NCI-H1694 treated with DMSO at 0.1 percent for 48 hours (cell line): ENCODE data around the gene ACOT9.
"Not testable (repeated sequence)": the region's sequence is repeated elsewhere in the genome, so short reads cannot be mapped to it uniquely, and the experiment has no call there.

Experiments
- DNase-seq: peaks from one replicate; lab custom pipeline; 2025; lab: John Stamatoyannopoulos, UW

Gene ACOT9

GRCh38 chrX:23765449-23765848 is 22.4 kb upstream of the ACOT9 start:
- no peak for DNase-seq

GRCh38 chrX:23764188-23764984 is 21.3 kb upstream of the ACOT9 start:
- no peak for DNase-seq

- no peak for DNase-seq
Measured at GRCh38 chrX:23759821-23760220, 16.7 kb upstream of the ACOT9 start.

- DNase-seq = peak; percentile 11
Measured at GRCh38 chrX:23756165-23756564, 13.1 kb upstream of the ACOT9 start.

GRCh38 chrX:23754664-23755063 is 11.6 kb upstream of the ACOT9 start:
- DNase-seq = no peak

- no peak for DNase-seq
Measured at GRCh38 chrX:23752740-23753415, 9.8 kb upstream of the ACOT9 start.

GRCh38 chrX:23749576-23749975 is 6.5 kb upstream of the ACOT9 start:
- DNase-seq = no peak

GRCh38 chrX:23749129-23749528 is 6.1 kb upstream of the ACOT9 start:
- no peak for DNase-seq

- no peak for DNase-seq
Measured at GRCh38 chrX:23745786-23746185, 2.7 kb upstream of the ACOT9 start.

- not testable (repeated sequence) for DNase-seq
Measured at GRCh38 chrX:23743623-23743971, 521 bp upstream of the ACOT9 start.

- DNase-seq = peak; percentile 37
Measured at GRCh38 chrX:23742174-23742696, 841 bp downstream of the ACOT9 start.

GRCh38 chrX:23737413-23737812 is 5.7 kb downstream of the ACOT9 start:
- no peak for DNase-seq

- DNase-seq = no peak
Measured at GRCh38 chrX:23736030-23736429, 7.0 kb downstream of the ACOT9 start.

GRCh38 chrX:23732704-23733103 is 10.4 kb downstream of the ACOT9 start:
- no peak for DNase-seq

GRCh38 chrX:23731951-23732350 is 11.1 kb downstream of the ACOT9 start:
- DNase-seq = no peak

GRCh38 chrX:23729214-23729613 is 13.9 kb downstream of the ACOT9 start:
- DNase-seq = no peak

- DNase-seq = no peak
Measured at GRCh38 chrX:23727206-23727605, 15.9 kb downstream of the ACOT9 start.

GRCh38 chrX:23726191-23726590 is 16.9 kb downstream of the ACOT9 start:
- DNase-seq = no peak

- DNase-seq = no peak
Measured at GRCh38 chrX:23720117-23720677, 22.9 kb downstream of the ACOT9 start.

GRCh38 chrX:23705235-23705634 is 37.8 kb downstream of the ACOT9 start:
- no peak for DNase-seq

GRCh38 chrX:23704673-23705206 is 38.3 kb downstream of the ACOT9 start:
- no peak for DNase-seq

GRCh38 chrX:23699636-23700194 is 43.4 kb downstream of the ACOT9 start:
- no peak for DNase-seq

GRCh38 chrX:23694606-23695005 is 48.5 kb downstream of the ACOT9 start:
- no peak for DNase-seq
